ENCODE data around the gene RARB. TPM values are rescaled to one million over a fixed set of nuclear protein-coding genes. Genes with fewer than 3 reads are reported as not detected.

RARB gene
- total and polyA plus RNA-seq, 2 donors from 2014 or later: 8.3 to 14.7 TPM

GRCh38 chr3:25486932-25487331, 58.9 kb downstream of the RARB start:
- no peak for TF ChIP-seq CTCF (IDR thresholded peaks at IDR 0.05; ENCODE audit: borderline replicate concordance, extremely low read depth, insufficient read depth)
- Histone ChIP-seq H3K9me3 (ENCODE audit: control insufficient read depth in 2 of 3, insufficient read depth in 1 of 3, low read length in 3 of 3) (no peaks in the 10 kb centered on the region), H3K36me3 (ENCODE audit: control insufficient read depth in 2 of 3, insufficient read depth in 3 of 3, low read length in 3 of 3) (no peaks in the 10 kb centered on the region), H3K4me1 (ENCODE audit: control insufficient read depth in 2 of 3, insufficient read depth in 2 of 3, low read depth in 1 of 3, low read length in 3 of 3) (peaks cover 0 to 7% (median 0%) of the 10 kb centered on the region in 3 donors), H3K27ac (ENCODE audit: low read depth in 2 of 2, low read length in 2 of 2) (no peak overlapping the region), H3K9ac (ENCODE audit: low read length in 3 of 3) (no peak overlapping the region), H3K4me3 (ENCODE audit: low read length in 3 of 3) (no peak overlapping the region), H3K27me3 (ENCODE audit: control insufficient read depth, insufficient read depth, low read length) (no peaks in the 10 kb centered on the region)
- FAIRE-seq (no peak), DNase-seq (no peak)
- intact Hi-C loops (cut with DNase I): no loop called here

GRCh38 chr3:25489858-25490593, 62.0 kb downstream of the RARB start:
- Histone ChIP-seq H3K36me3 (ENCODE audit: control insufficient read depth in 2 of 3, insufficient read depth in 3 of 3, low read length in 3 of 3) (no peaks in the 10 kb centered on the region), H3K27me3 (ENCODE audit: control insufficient read depth, insufficient read depth, low read length) (no peaks in the 10 kb centered on the region), H3K9ac (ENCODE audit: low read length in 3 of 3) (no peak overlapping the region), H3K9me3 (ENCODE audit: control insufficient read depth in 2 of 3, insufficient read depth in 1 of 3, low read length in 3 of 3) (peaks cover 0 to 21% (median 0%) of the 10 kb centered on the region in 3 donors), H3K27ac (ENCODE audit: low read depth in 2 of 2, low read length in 2 of 2) (no peak overlapping the region), H3K4me3 (ENCODE audit: low read length in 3 of 3) (no peak overlapping the region), H3K4me1 (ENCODE audit: control insufficient read depth in 2 of 3, insufficient read depth in 2 of 3, low read depth in 1 of 3, low read length in 3 of 3) (peaks cover 0 to 5% (median 0%) of the 10 kb centered on the region in 3 donors)
- TF ChIP-seq CTCF (IDR thresholded peaks at IDR 0.05; ENCODE audit: borderline replicate concordance, extremely low read depth, insufficient read depth): no peak
- intact Hi-C loops (cut with DNase I): no loop called here
- DNase-seq: no peak
- no peak for FAIRE-seq

- H3K9ac ChIP-seq (ENCODE audit: low read length in 3 of 3): no peak overlapping the region
- no peaks in the 10 kb centered on the region for H3K36me3 ChIP-seq (ENCODE audit: control insufficient read depth in 2 of 3, insufficient read depth in 3 of 3, low read length in 3 of 3)
- H3K27ac ChIP-seq (ENCODE audit: low read depth in 2 of 2, low read length in 2 of 2): no peak overlapping the region
- TF ChIP-seq CTCF (IDR thresholded peaks at IDR 0.05; ENCODE audit: borderline replicate concordance, extremely low read depth, insufficient read depth): no peak
- H3K9me3 ChIP-seq (ENCODE audit: control insufficient read depth in 2 of 3, insufficient read depth in 1 of 3, low read length in 3 of 3): peaks cover 0 to 22% (median 0%) of the 10 kb centered on the region in 3 donors
- intact Hi-C loops (cut with DNase I): no loop called here
- H3K4me3 ChIP-seq (ENCODE audit: low read length in 3 of 3): no peak overlapping the region
- no peak for DNase-seq
- H3K4me1 ChIP-seq (ENCODE audit: control insufficient read depth in 2 of 3, insufficient read depth in 2 of 3, low read depth in 1 of 3, low read length in 3 of 3): no peaks in the 10 kb centered on the region
- no peak for FAIRE-seq
- no peaks in the 10 kb centered on the region for H3K27me3 ChIP-seq (ENCODE audit: control insufficient read depth, insufficient read depth, low read length)
These were observed 65.2 kb downstream of the RARB start for GRCh38 chr3:25493246-25493645.
